ENCODE measurements around the gene AGPAT2.
A peak's percentile ranks its signal among the peaks of the same experiment; 100 is the strongest.

AGPAT2 gene

DNA sequence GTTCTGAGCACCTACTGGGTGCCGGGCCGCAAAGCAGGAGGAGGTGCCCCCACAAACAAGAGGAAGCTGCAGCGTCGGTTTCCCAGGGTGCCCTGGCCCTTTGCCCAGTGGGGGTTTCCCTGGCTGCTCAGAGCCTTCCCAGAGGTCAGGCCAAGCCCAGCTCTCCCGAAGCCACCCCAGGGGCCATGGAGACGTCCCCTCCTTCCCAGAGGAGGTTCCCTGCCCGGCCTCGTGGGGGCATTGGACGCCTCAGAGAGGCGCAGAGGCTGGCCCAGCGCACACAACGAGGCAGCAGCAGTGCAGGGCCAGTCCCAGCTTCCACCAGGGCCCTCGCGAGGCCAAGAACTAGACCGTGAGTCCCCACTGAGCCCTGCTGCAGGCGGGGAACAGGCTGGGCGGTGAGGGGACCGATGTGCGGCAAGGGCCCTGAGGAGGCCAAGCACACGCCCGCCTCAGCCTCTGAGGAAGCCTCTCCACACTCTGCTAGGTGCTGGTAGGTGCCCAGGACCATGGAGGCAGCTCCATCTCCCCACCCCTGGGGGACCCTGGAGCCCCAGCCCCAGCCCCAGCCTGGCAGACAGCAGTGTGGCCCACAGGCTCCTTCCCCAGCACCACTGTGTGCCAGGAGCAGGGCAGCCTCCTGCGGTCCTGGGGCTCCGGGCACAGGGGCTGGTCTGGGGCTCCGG, 32.1 kb upstream of the AGPAT2 start:
- H3K27ac ChIP-seq, result no peak overlapping the region
- no peak for TF ChIP-seq ZFX (IDR thresholded peaks at IDR 0.05; ENCODE audit: borderline replicate concordance)
- TF ChIP-seq, protein P1, sequence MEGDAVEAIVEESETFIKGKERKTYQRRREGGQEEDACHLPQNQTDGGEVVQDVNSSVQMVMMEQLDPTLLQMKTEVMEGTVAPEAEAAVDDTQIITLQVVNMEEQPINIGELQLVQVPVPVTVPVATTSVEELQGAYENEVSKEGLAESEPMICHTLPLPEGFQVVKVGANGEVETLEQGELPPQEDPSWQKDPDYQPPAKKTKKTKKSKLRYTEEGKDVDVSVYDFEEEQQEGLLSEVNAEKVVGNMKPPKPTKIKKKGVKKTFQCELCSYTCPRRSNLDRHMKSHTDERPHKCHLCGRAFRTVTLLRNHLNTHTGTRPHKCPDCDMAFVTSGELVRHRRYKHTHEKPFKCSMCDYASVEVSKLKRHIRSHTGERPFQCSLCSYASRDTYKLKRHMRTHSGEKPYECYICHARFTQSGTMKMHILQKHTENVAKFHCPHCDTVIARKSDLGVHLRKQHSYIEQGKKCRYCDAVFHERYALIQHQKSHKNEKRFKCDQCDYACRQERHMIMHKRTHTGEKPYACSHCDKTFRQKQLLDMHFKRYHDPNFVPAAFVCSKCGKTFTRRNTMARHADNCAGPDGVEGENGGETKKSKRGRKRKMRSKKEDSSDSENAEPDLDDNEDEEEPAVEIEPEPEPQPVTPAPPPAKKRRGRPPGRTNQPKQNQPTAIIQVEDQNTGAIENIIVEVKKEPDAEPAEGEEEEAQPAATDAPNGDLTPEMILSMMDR (IDR thresholded peaks at IDR 0.05), result no peak

DNA sequence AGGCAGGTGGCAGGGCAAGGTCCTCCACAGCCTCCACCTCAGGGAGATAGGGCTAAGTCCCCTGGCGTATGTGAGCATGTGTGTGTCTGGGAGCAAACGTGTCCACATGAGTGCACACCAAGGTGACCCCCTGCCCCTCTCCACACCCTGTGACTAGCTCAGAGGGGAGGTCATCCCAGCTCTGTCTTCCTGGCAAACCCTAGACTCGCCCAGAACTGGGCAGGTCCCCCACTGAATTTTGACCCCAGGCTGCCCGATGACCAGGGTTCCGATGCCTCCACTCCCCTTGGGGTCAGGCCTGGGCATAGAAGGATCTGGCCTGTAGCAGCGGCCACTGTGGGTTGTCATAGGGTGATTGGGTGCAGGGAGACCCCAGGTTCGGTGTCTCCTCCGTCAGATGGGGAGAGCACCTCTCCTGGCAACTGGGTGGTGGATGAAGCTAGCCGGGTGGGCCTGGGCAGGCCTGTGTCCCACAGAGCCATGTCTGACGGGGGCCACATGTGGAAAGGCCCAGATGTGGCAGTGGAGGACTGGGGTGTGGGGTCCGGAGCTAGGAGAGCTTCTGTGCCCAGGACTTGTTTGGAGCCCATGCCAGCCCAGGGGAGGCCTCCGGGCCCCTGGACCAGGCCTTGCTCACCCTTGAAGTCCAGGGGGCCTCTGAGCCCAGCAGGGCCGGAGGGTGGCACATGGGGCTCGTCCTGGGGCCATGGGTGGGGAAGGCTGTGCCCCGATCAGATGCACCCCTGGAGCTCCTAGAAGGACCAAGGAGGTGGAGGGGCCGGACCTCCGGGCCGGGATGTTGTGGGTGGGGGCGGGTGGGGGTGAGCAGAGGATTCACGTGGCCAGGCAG, 31.3 kb upstream of the AGPAT2 start:
- TF ChIP-seq, protein P1 (IDR thresholded peaks at IDR 0.05), result no peak
- TF ChIP-seq ZFX (IDR thresholded peaks at IDR 0.05; ENCODE audit: borderline replicate concordance), result no peak
- no peak overlapping the region for H3K27ac ChIP-seq

DNA sequence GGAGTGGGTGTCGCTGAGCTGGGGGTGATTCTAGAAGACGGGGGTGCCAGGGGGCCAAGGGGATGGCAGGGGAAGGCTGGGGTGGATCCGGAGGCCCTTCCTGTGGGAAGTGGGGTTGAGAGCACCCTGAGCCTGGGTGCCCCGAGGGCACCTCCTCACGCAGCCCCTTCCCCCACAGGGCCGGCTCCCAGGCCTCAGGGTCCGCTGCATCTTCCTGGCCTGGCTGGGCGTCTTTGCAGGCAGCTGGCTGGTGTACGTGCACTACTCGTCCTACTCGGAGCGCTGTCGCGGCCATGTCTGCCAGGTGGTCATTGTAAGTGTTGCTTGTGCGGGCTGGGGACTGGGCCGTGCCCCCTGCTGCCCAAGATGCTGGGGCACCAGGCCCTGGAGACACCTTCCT, 30.1 kb upstream of the AGPAT2 start:
- TF ChIP-seq, protein P1 (IDR thresholded peaks at IDR 0.05), result no peak
- no peak for TF ChIP-seq ZFX (IDR thresholded peaks at IDR 0.05; ENCODE audit: borderline replicate concordance)
- no peak overlapping the region for H3K27ac ChIP-seq

DNA sequence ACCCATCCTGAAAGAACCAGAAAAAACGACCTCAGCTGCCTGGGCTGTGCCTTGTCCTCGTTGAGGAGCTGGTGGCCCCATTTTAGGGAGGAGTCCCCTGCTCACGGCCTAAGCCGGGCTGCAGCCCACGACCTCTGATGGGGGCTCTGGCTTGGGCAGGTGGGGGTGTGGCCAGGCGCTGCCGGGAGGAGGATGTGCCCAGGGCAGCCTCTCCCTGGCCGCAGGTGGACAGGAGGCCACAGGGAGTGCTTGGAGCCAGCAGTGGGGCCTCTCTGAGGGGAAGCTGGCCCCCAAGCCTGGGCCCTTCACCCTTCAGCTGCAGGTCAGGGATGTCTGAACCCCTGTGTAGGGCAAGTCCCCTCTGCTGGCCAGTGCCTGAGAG, 27.6 kb upstream of the AGPAT2 start:
- H3K27ac ChIP-seq, result no peak overlapping the region

DNA sequence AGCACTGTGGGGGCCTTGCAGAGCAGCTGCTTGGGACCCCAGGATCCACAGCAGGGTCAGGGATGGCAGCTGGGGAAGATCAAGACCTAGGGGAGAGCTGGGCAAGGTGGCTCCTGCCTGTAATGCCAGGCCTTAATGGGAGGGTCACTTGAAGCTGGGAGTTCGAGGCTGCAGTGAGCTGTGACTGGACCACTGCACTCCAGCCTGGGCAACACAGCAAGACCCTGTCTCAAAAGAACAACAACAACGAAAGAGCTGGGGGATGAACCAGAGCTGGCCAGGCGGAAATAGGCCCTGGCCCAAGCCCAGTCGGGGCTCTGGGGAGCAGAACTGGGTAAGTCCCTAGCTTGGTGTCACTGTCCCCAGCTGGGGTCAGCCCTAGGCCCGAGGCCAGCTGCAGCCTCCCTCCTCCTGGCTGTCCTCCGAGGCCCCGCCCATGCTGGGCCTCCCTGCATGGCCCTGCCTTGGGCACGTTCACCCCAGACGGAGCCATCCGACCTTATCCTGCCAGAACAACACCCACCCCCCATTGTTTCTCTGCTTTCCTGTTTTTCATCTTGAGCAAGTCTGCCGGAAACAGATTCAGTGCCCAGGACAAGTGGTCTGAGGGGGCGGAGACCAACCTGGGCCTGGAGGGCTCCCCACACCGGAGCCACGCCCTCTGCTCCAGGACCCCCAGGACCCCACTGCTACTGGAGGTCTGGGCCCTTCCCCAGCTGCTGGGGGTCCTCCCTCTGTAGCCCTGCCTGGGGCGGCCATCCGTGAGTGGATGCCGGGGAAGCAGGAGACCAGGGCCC, 27.0 kb upstream of the AGPAT2 start:
- peak overlapping the region; percentile 65; the same call in 1 of the 2 replicates for H3K27ac ChIP-seq
- TF ChIP-seq, protein P1 (IDR thresholded peaks at IDR 0.05), result no peak
- TF ChIP-seq ZFX (IDR thresholded peaks at IDR 0.05; ENCODE audit: borderline replicate concordance), result no peak

More for the DNA sequence above, 27.6 kb upstream of the AGPAT2 start:
- TF ChIP-seq, protein P1 (IDR thresholded peaks at IDR 0.05), result no peak
- no peak for TF ChIP-seq ZFX (IDR thresholded peaks at IDR 0.05; ENCODE audit: borderline replicate concordance)

DNA sequence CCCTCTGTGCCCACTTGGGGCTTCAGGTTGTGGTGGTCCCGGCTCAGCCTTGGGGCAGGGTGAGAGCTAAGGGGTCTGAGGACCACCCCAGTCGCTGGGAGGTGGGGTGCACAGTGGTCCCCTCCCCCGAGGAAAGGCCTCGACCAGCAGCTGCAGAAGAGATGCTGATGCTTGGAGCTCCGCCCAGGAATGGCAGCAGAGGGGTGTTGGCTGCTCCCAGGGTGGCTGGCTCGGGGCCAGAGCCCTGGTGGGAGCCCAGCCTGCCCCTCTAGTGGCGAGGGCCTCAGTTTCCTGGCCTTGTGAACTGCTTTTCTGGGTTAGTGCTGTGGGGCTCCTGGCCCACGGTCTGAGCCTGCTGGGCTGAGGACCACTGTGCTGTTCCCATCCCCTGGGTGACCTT, 26.3 kb upstream of the AGPAT2 start:
- TF ChIP-seq ZFX (IDR thresholded peaks at IDR 0.05; ENCODE audit: borderline replicate concordance), result no peak
- TF ChIP-seq, protein P1 (IDR thresholded peaks at IDR 0.05), result no peak
- peak overlapping the region; percentile 65 for H3K27ac ChIP-seq

Measured in 22Rv1 (cell line).